T-helper 22 cell (primary cell): ENCODE data around the gene OSTN.
"Not testable (repeated sequence)": the region's sequence is repeated elsewhere in the genome, so short reads cannot be mapped to it uniquely, and the experiment has no call there.

Experiments used
- DNase-seq: peaks from one replicate; pipeline ENCODE4 v3.0.0-alpha.2; 2020; ENCODE audit warnings: low read depth

OSTN gene, protein sequence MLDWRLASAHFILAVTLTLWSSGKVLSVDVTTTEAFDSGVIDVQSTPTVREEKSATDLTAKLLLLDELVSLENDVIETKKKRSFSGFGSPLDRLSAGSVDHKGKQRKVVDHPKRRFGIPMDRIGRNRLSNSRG

GRCh38 chr3:191198932-191199331, at the start of gene OSTN:
Gene OSTN, plus strand, starts transcription at chr3:191199241. Its CDS starts 13,292 bp downstream, at chr3:191212533.
- DNase-seq: no peak

DNA sequence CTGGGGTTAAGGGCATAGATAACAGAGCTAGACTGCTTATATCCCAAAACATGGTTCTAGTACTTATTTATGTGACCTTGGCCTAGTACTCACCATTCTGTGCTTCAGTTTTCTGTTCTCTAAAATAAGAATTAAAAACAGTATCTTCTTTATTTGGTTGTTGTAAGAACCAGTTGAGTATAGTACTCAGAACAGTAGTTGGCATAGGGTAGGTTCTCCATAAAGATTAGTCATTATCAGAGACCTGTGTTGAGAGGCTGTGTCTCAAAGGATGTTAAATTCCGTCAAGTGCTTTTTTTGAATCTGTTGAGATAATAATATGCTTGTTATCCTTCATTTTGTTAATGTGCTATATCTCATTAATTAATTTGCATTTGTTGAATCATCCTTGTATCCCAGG, 47.4 kb upstream of the OSTN start:
- no peak for DNase-seq

GRCh38 chr3:191154827-191155226, 44.2 kb upstream of the OSTN start:
- DNase-seq: no peak

DNA sequence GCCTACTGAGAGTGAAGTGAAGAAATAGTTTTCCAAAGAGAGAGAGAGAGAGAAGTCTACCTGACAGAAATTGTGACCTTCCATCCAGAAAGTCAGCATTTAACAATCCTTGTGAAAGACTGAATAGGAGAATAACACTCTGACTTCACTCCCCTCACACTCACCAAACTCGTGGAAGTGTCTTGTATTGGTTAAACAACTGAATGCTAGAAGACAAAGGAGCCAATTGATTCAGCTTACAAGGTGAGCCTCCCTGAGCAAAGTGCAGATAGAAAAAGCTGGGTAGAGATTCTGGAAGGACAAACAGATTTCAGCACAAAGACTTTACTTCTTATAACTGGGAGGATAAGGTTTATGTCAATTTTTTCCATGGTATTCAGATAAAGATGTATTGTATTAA, 40.8 kb upstream of the OSTN start:
- no peak for DNase-seq

DNA sequence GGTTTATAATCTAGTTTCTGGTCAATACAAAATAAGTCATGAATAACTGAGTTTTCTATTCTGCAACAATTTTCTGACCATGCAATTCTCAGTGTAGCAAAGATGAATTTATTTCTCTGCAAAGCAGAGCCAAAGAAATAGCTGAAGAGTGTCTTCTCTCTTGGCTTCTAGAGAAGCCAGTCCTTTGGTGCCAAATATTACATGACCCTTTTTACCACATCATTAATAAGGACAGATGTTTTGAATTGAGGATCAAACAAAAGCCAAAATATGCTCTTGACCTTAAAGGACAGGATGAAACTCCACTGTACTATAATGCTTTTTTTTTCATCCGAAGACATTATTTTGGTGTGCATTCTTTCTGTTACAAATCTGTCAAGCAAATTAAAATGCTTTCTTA, 40.2 kb upstream of the OSTN start:
- DNase-seq: no peak

DNA sequence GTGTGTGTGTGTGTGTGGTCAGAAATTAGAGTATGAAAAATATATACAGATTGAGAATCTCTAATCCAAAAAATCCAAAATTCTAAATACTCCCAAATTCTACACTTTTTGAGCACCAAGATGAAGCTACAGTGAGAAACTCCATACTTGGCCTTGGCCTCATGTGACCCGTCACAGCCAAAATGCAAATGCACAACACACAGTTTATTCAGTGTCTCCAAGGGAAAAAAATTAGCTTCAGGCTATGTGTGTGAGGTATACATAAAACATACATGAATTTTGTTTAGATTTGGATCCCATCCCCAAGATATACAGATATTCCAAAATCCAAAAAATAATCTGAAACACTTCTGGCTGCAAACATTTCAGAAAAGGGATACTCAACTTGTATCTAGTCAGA, 33.2 kb upstream of the OSTN start:
- no peak for DNase-seq

DNA sequence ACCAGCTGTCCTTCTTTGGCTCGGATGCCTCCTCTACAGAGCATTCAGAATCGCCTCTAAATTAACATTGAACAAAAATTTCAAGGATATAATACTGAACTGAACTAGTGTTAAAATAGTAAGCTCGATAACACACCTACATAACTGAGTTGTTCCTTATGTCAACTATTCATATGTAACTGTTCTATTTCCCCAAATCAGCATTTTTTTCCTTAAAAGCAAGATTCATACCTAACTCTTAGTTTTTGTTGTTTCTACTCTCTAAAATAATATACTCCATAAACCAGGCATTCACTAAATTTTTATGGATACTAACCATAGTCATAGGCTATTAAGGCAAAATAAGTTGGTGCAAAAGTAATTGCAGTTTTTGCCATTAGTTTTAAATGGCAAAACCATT, 32.7 kb upstream of the OSTN start:
- no peak for DNase-seq

- DNase-seq: no peak
Measured at GRCh38 chr3:191169566-191169965, 29.5 kb upstream of the OSTN start.

- DNase-seq: no peak
Measured at GRCh38 chr3:191170097-191170496, 28.9 kb upstream of the OSTN start.

- DNase-seq: no peak
Measured at GRCh38 chr3:191175102-191175501, 23.9 kb upstream of the OSTN start.

GRCh38 chr3:191176038-191176785, 22.8 kb upstream of the OSTN start:
- DNase-seq: no peak

DNA sequence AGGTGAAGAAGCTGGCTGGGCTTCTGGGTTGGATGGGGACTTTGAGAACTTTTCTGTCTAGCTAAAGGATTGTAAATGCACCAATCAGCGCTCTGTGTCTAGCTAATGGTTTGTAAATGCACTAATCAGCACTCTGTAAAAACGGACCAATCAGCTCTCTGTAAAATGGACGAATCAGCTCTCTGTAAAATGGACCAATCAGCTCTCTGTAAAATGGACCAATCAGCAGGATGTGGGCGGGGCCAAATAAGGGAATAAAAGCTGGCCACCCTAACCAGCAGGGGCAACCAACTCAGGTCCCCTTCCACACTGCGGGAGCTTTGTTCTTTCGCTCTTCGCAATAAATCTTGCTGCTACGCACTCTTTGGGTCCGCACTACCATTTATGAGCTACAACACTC, 13.7 kb upstream of the OSTN start:
- DNase-seq: not testable (repeated sequence)

GRCh38 chr3:191188246-191188645, 10.8 kb upstream of the OSTN start:
- DNase-seq: not testable (repeated sequence)

DNA sequence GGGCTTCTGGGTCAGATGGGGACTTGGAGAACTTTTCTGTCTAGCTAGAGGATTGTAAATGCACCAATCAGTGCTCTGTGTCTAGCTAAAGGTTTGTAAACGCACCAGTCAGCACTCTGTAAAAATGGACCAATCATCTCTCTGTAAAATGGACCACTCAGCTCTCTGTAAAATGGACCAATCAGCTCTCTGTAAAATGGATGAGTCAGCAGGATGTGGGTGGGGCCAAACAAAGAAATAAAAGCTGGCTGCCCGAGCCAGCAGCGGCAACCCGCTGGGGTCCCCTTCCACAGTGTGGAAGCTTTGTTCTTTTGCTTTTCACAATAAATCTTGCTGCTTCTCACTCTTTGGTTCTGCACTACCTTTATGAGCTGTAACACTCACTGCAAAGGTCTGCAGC, 6.8 kb upstream of the OSTN start:
- DNase-seq: not testable (repeated sequence)

- no peak for DNase-seq
Measured at GRCh38 chr3:191192941-191193340, 6.1 kb upstream of the OSTN start.

- DNase-seq: no peak
Measured at GRCh38 chr3:191197761-191198306, 1.2 kb upstream of the OSTN start.

DNA sequence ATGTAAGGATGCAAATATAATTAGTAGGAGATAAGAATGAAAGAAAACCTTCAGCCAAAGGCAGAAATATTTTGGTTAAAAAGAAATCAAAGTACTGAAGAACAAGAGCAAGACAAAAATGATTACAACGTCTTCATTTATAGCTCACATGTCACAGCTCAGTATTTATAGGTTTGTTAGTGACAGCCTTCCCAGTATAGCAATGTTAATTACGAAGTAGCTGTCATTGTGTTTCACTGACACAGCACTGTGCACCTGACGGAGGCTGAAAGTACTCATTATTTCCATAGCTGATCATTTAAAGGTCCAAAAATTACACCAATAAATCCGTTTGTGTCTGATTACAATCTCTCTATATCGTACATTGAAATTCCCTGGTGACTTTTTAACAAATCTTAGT, 561 bp upstream of the OSTN start:
- DNase-seq: no peak

DNA sequence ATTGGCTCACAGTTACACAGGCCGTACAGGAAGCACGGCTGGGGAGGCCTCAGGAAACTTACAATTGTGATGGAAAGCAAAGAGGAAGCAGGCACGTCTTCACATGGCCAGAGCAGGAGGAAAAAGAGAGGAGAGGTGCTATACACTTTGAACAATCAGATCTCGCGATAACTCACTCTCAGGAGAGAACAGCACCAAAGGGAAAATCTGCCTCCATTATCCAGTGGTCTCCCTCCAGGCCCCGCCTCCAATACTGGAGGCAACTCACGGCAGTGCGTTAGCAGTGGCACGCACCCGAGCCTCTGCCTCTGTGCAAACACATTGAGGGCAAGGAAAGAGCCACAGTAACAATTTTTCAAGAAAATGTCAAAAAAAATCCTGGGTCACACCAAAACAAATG, 11.0 kb downstream of the OSTN start:
- no peak for DNase-seq

DNA sequence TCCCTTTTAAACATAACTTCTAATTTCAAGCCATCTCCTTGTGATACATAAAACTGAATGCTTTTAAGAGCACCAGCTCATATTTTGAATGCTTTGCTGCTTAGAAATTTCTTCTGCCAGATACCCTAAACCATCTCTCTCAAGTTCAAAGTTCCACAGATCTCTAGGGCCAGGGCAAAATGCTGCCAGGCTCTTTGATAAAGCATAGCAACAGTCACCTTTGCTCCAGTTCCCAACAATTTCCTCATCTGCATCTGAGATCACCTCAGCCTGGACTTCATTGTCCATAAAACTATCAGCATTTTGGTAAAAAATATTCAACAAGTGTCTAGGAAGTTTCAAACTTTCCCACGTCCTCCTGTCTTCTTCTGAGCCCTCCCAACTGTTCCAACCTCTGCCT, 17.5 kb downstream of the OSTN start:
- DNase-seq: no peak

DNA sequence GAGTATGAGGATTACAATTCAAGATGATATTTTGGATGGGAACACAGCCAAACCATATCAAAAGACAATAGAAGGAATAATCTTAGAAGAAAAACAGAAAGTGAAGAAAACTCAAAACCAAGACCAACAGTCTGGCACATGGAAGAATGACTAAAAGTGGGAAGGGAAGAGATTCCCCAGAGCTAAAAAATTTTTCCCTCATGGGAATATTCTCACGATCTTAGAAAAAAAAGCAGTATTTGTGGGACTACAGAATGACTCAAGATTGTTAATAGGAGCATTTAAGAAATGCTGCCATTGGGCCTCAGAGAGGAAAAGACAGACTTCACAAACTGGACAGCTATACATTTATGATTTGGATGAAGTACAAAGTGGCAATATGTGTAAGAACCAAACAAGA, 18.3 kb downstream of the OSTN start:
- no peak for DNase-seq

- DNase-seq: no peak
Measured at GRCh38 chr3:191220908-191221307, 21.9 kb downstream of the OSTN start.

DNA sequence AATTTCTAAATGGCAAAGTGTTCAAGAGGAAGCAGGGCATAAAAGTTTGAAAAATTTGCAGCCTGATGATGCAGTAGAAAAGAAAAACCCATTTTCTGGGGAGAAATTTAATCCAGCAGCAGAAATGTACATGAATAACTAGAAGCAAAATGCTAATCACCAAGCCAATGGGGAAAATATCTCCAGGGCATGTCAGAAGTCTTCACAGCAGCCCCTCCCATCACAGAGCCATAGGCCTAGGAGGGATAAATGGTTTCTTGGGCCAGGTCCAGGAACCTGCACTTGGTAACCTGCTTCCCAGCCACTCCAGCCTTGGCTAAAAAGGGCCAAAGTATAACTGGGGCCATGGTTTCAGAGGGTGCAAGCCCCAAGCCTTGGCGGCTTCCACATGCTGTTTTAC, 22.6 kb downstream of the OSTN start:
- DNase-seq: no peak

- no peak for DNase-seq
Measured at GRCh38 chr3:191227541-191227940, 28.5 kb downstream of the OSTN start.

DNA sequence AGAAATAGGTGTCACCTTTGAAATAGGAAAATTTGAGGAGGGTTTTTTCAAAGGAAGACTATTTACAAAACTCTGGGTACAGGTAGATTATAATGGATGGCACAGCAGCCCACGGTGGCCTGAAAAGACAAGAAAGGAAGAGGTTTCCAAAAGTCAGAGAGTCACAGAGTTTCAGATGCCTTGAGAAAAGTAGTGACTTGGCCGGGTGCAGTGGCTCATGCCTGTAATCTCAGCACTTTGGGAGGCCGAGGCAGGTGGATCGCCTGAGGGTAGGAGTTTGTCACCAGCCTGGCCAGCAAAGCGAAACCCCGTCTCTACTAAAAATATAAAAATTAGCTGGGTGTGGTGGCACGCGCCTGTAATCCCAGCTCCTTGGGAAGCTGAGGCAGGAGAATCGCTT, 35.2 kb downstream of the OSTN start:
- no peak for DNase-seq
